ENCODE measurements around the gene TEC. TPM values are rescaled to one million over a fixed set of nuclear protein-coding genes. Genes with fewer than 3 reads are reported as not detected.
A peak's percentile ranks its signal among the peaks of the same experiment; 100 is the strongest.
"Not testable (repeated sequence)": the region's sequence is repeated elsewhere in the genome, so short reads cannot be mapped to it uniquely, and the experiment has no call there.

TEC gene
- total RNA-seq, 1 donor from 2014 or later, result 3.2 TPM

GRCh38 chr4:48295116-48295515, 25.5 kb upstream of the TEC start:
- Histone ChIP-seq H3K36me3 (ENCODE audit: control insufficient read depth, insufficient read depth, low read length) (no peaks in the 10 kb centered on the region), H3K27me3 (ENCODE audit: control insufficient read depth, insufficient read depth, low read length) (no peaks in the 10 kb centered on the region), H3K4me3 (ENCODE audit: low read depth, low read length) (no peak overlapping the region)
- no peak for TF ChIP-seq CTCF (IDR thresholded peaks at IDR 0.05; ENCODE audit: insufficient read depth, low read length, poor library complexity, severe bottlenecking)
- DNase-seq (ENCODE audit: low read depth), result no peak

GRCh38 chr4:48292218-48292790, 22.7 kb upstream of the TEC start:
- not testable (repeated sequence) for DNase-seq (ENCODE audit: low read depth); H3K27me3 ChIP-seq (ENCODE audit: control insufficient read depth, insufficient read depth, low read length); H3K36me3 ChIP-seq (ENCODE audit: control insufficient read depth, insufficient read depth, low read length); H3K4me3 ChIP-seq (ENCODE audit: low read depth, low read length)

DNA sequence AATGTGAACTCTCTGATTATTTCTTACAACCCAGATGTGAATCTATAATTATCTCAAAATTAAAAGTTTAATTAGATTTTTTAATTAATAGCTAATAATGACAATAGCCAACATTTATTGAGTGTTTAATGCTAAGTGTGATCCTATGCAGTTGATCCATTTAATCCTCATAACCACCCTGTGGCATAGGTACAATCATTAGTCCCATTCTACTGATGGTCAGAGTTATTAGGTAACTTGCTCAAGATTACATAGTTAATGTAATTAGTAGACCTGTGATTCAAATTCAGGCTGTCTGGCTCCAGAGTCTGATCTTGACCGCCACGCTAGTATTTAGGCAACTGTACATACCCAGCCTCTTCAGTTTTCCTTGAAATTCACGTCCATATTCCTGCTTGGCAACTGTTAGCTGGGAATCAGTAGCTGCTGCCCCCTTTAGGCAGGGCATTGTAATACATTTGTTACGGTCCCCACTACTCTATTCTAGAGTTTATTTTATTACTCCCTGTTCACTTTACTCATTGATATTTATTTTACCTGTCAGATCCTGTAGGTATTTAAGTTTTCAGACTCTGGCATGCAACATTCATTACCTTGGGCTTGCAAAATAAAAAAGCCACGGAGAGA, 20.6 kb upstream of the TEC start:
- Histone ChIP-seq H3K4me3 (ENCODE audit: low read depth, low read length) (no peak overlapping the region), H3K27me3 (ENCODE audit: control insufficient read depth, insufficient read depth, low read length) (no peaks in the 10 kb centered on the region), H3K36me3 (ENCODE audit: control insufficient read depth, insufficient read depth, low read length) (no peaks in the 10 kb centered on the region)
- TF ChIP-seq CTCF (IDR thresholded peaks at IDR 0.05; ENCODE audit: insufficient read depth, low read length, poor library complexity, severe bottlenecking), result peak; percentile 47
- DNase-seq (ENCODE audit: low read depth), result no peak

- not testable (repeated sequence) for H3K36me3 ChIP-seq (ENCODE audit: control insufficient read depth, insufficient read depth, low read length); DNase-seq (ENCODE audit: low read depth); H3K27me3 ChIP-seq (ENCODE audit: control insufficient read depth, insufficient read depth, low read length)
These were observed 16.4 kb upstream of the TEC start for GRCh38 chr4:48286060-48286459.

DNA sequence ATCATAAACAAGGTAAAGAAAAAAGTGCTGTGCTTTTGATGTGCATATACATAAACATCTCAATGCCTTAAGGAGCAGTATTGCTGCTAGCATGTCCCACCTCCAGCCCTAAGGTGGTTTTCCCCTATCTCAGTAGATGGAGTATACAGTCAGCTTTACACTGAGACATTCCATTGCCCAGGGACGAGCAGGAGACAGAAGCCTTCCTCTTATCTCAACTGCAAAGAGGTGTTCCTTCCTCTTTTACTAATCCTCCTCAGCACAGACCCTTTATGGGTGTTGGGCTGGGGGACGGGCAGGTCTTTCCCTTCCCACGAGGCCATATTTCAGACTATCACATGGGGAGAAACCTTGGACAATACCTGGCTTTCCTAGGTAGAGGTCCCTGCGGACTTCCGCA, 16.0 kb upstream of the TEC start:
- not testable (repeated sequence) for H3K36me3 ChIP-seq (ENCODE audit: control insufficient read depth, insufficient read depth, low read length); H3K4me3 ChIP-seq (ENCODE audit: low read depth, low read length); H3K27me3 ChIP-seq (ENCODE audit: control insufficient read depth, insufficient read depth, low read length); DNase-seq (ENCODE audit: low read depth)

More at GRCh38 chr4:48286060-48286459, 16.4 kb upstream of the TEC start:
- H3K4me3 ChIP-seq (ENCODE audit: low read depth, low read length), result not testable (repeated sequence)

- H3K27me3 ChIP-seq (ENCODE audit: control insufficient read depth, insufficient read depth, low read length), result no peaks in the 10 kb centered on the region
- H3K4me3 ChIP-seq (ENCODE audit: low read depth, low read length), result no peak overlapping the region
- DNase-seq (ENCODE audit: low read depth), result no peak
- H3K36me3 ChIP-seq (ENCODE audit: control insufficient read depth, insufficient read depth, low read length), result no peaks in the 10 kb centered on the region
- TF ChIP-seq CTCF (IDR thresholded peaks at IDR 0.05; ENCODE audit: insufficient read depth, low read length, poor library complexity, severe bottlenecking), result no peak
These were observed 6.0 kb upstream of the TEC start for GRCh38 chr4:48275686-48276085.

- no peak overlapping the region for H3K4me3 ChIP-seq (ENCODE audit: low read depth, low read length)
- no peak for DNase-seq (ENCODE audit: low read depth)
- no peaks in the 10 kb centered on the region for H3K27me3 ChIP-seq (ENCODE audit: control insufficient read depth, insufficient read depth, low read length)
- TF ChIP-seq CTCF (IDR thresholded peaks at IDR 0.05; ENCODE audit: insufficient read depth, low read length, poor library complexity, severe bottlenecking), result peak; percentile 57
- no peaks in the 10 kb centered on the region for H3K36me3 ChIP-seq (ENCODE audit: control insufficient read depth, insufficient read depth, low read length)
These were observed 5.6 kb upstream of the TEC start for GRCh38 chr4:48275247-48275646.

Measured in kidney epithelial cell (primary cell).